Left lung (tissue), 10 donors: Measurements from ENCODE around the gene APRT. TPM values are rescaled to one million over a fixed set of nuclear protein-coding genes. Genes with fewer than 3 reads are reported as not detected.

Experiments
- ATAC-seq: fragments of 200-7000 bp; cut with Tn5 transposase; one replicate; pipeline ENCODE4 v1.9.1; 2020; ENCODE audit warnings: moderate library complexity
- DNase-seq, 4 donors: peaks; one replicate each; pipeline ENCODE4 v3.0.0-alpha.2; 2013 to 2020
- H3K27ac ChIP-seq, 2 donors: fragments of 200-600 bp; sonication (generic) in 1 of 2; one replicate each; pipeline versions ENCODE4 v1.5.0 to v1.8.0; 2020 to 2021
- H3K27me3 ChIP-seq, 2 donors: fragments of 200-600 bp; sonication (generic) in 1 of 2; one replicate each; pipeline versions ENCODE4 v1.5.0 to v1.8.0; 2020 to 2021
- H3K36me3 ChIP-seq, 2 donors: fragments of 200-600 bp; sonication (generic) in 1 of 2; one replicate each; pipeline versions ENCODE4 v1.5.0 to v1.8.0; 2020 to 2021
- H3K4me1 ChIP-seq, 2 donors: fragments of 200-600 bp; one replicate each; pipeline ENCODE4 v1.8.0; 2021
- H3K4me3 ChIP-seq, 2 donors: fragments of 200-600 bp; sonication (generic) in 1 of 2; one replicate each; pipeline versions ENCODE4 v1.5.0 to v1.8.0; 2020 to 2021; ENCODE audit warnings: mild to moderate bottlenecking in 1 of 2
- H3K9me3 ChIP-seq, 2 donors: fragments of 200-600 bp; sonication (generic) in 1 of 2; one replicate each; pipeline versions ENCODE4 v1.5.0 to v1.8.0; 2020 to 2021
- CTCF ChIP-seq, 2 donors: fragments of 200-600 bp; sonication (generic) in 1 of 2; IDR thresholded peaks; one replicate each; pipeline versions ENCODE4 v1.5.0 to v1.8.0; 2021; ENCODE audit warnings: antibody characterized with exemption in 2 of 2
- intact Hi-C, 2 donors: fragments of 100-400 bp; cut with DNase I; formaldehyde crosslinking; loops; one replicate each; pipeline versions ENCODE4 v1.11.2 to v1.14.2; 2022
- polyA plus RNA-seq, 6 donors: library from polyadenylated mRNA; unstranded; fragments of 120-200 nt; gene quantifications; one replicate each; pipeline ENCODE4 v1.2.1, GENCODE V29; 2013; ENCODE audit not compliant: insufficient read length in 6 of 6
- total RNA-seq, 2 donors: library from RNA; stranded (reverse); fragmentation: NEBNext Ultra II Directional; extraction: Animal tissue kit (Norgen Biotek cat#: 25700); gene quantifications; one replicate each; pipeline ENCODE4 v1.2.1, GENCODE V29; 2021
- donor health status: DM: no; HTN: yes; CAD: no.
- donor health status: DM: no; HTN: no; CAD: no.

Gene APRT
- total and polyA plus RNA-seq, 8 donors = 69.9 to 161 (median 96.8) TPM

GRCh38 chr16:88761143-88761534 lies 50.6 kb downstream of the APRT start:
- intact Hi-C loops = no loop called here
- Histone ChIP-seq H3K36me3 (peaks cover 0 to 10% of the 10 kb centered on the region in 2 donors), H3K27me3 (no peaks in the 10 kb centered on the region), H3K4me3 (no peak overlapping the region), H3K27ac (no peak overlapping the region), H3K4me1 (peaks cover 10 to 85% of the 10 kb centered on the region in 2 donors), H3K9me3 (no peaks in the 10 kb centered on the region)
- DNase-seq (no peak), ATAC-seq (no peak)
- TF ChIP-seq CTCF (IDR thresholded peaks at IDR 0.05) = no peak

GRCh38 chr16:88760424-88761142 lies 51.1 kb downstream of the APRT start:
- intact Hi-C loops = no loop called here
- no peak for TF ChIP-seq CTCF (IDR thresholded peaks at IDR 0.05)
- Histone ChIP-seq H3K27ac (peak overlapping the region in 1 of 2 donors; percentile 75), H3K36me3 (peaks cover 0 to 10% of the 10 kb centered on the region in 2 donors), H3K27me3 (no peaks in the 10 kb centered on the region), H3K4me3 (no peak overlapping the region), H3K9me3 (no peaks in the 10 kb centered on the region), H3K4me1 (peaks cover 10 to 85% of the 10 kb centered on the region in 2 donors)
- ATAC-seq (no peak), DNase-seq (no peak)

- DNase-seq = no peak
- intact Hi-C loops = no loop called here
- peaks cover 10 to 85% of the 10 kb centered on the region in 2 donors for H3K4me1 ChIP-seq
- no peak for TF ChIP-seq CTCF (IDR thresholded peaks at IDR 0.05)
- peaks cover 0 to 10% of the 10 kb centered on the region in 2 donors for H3K36me3 ChIP-seq
- ATAC-seq = no peak
- no peaks in the 10 kb centered on the region for H3K27me3 ChIP-seq
- H3K27ac ChIP-seq = peak overlapping the region in 1 of 2 donors; percentile 75
- no peak overlapping the region for H3K4me3 ChIP-seq
- no peaks in the 10 kb centered on the region for H3K9me3 ChIP-seq
Observed at GRCh38 chr16:88759976-88760350, 51.8 kb downstream of the APRT start.

Other genes with a start within 250 kb of the APRT start
- 10 to 100 TPM; 37.1 to 48.2 TPM for gene ZC3H18, start 241.5 kb downstream of the APRT start, total RNA-seq
- 10 to 100 TPM; 33.8 to 53.1 (median 38.5) TPM for gene ZC3H18, start 241.5 kb downstream of the APRT start, polyA plus RNA-seq
- not detected for gene IL17C, start 173.4 kb downstream of the APRT start, total RNA-seq
- not detected for gene IL17C, start 173.4 kb downstream of the APRT start, polyA plus RNA-seq
- gene CYBA, start 160.9 kb downstream of the APRT start, total RNA-seq = 100 to 1,000 TPM; 243 to 396 TPM
- 10 to 100 TPM; 48.8 to 93.9 (median 70.9) TPM for gene CYBA, start 160.9 kb downstream of the APRT start, polyA plus RNA-seq
- gene MVD, start 148.8 kb downstream of the APRT start, total RNA-seq = 100 to 1,000 TPM in 1 of 2 donors, 10 to 100 TPM in 1; 66.3 to 154 TPM
- 10 to 100 TPM; 24.3 to 47.7 (median 32.7) TPM for gene MVD, start 148.8 kb downstream of the APRT start, polyA plus RNA-seq
- 1 to 10 TPM; 1.9 to 2.3 TPM for gene SNAI3, start 125.4 kb downstream of the APRT start, total RNA-seq
- 1 to 10 TPM in 4 of 6 donors, under 1 TPM in 2; 0.86 to 1.9 (median 1.7) TPM for gene SNAI3, start 125.4 kb downstream of the APRT start, polyA plus RNA-seq
- gene RNF166, start 105.5 kb downstream of the APRT start, total RNA-seq = 10 to 100 TPM; 28.4 to 54.0 TPM
- 10 to 100 TPM; 14.8 to 24.5 (median 15.4) TPM for gene RNF166, start 105.5 kb downstream of the APRT start, polyA plus RNA-seq
- 10 to 100 TPM; 15.4 to 19.8 TPM for gene CTU2, start 105.4 kb downstream of the APRT start, total RNA-seq
- 10 to 100 TPM in 4 of 6 donors, 1 to 10 TPM in 2; 9.7 to 17.1 (median 12.1) TPM for gene CTU2, start 105.4 kb downstream of the APRT start, polyA plus RNA-seq
- gene PIEZO1, start 26.7 kb downstream of the APRT start, total RNA-seq = 100 to 1,000 TPM; 154 to 193 TPM
- 100 to 1,000 TPM in 2 of 6 donors, 10 to 100 TPM in 4; 75.3 to 129 (median 91.9) TPM for gene PIEZO1, start 26.7 kb downstream of the APRT start, polyA plus RNA-seq
- gene CDT1, start 8.1 kb downstream of the APRT start, total RNA-seq = 10 to 100 TPM in 1 of 2 donors, 1 to 10 TPM in 1; 9.3 to 14.5 TPM
- gene CDT1, start 8.1 kb downstream of the APRT start, polyA plus RNA-seq = 10 to 100 TPM; 10.8 to 20.4 (median 13.4) TPM
- 10 to 100 TPM; 46.3 to 46.5 TPM for gene GALNS, start 45.0 kb upstream of the APRT start, total RNA-seq
- gene GALNS, start 45.0 kb upstream of the APRT start, polyA plus RNA-seq = 10 to 100 TPM; 23.8 to 38.2 (median 29.7) TPM
- 10 to 100 TPM; 47.3 to 51.1 TPM for gene TRAPPC2L, start 45.2 kb upstream of the APRT start, total RNA-seq
- gene TRAPPC2L, start 45.2 kb upstream of the APRT start, polyA plus RNA-seq = 10 to 100 TPM; 60.7 to 74.4 (median 71.6) TPM
- not detected for gene PABPN1L, start 54.7 kb upstream of the APRT start, total RNA-seq
- under 1 TPM in 1 of 6 donors, not detected in 5; 0.12 TPM for gene PABPN1L, start 54.7 kb upstream of the APRT start, polyA plus RNA-seq
- 10 to 100 TPM in 1 of 2 donors, 1 to 10 TPM in 1; 8.9 to 10.4 TPM for gene CBFA2T3, start 165.3 kb upstream of the APRT start, total RNA-seq
- 1 to 10 TPM; 3.8 to 6.8 (median 4.8) TPM for gene CBFA2T3, start 165.3 kb upstream of the APRT start, polyA plus RNA-seq